NCI-H345 (cell line): Measurements from ENCODE around the gene TMEM207.
"Not testable (repeated sequence)": the region's sequence is repeated elsewhere in the genome, so short reads cannot be mapped to it uniquely, and the experiment has no call there.

Experiments used
- DNase-seq: peaks from one replicate; lab custom pipeline; 2025; lab: John Stamatoyannopoulos, UW

Gene TMEM207

GRCh38 chr3:190449801-190450200 lies at the start of gene TMEM207:
TMEM207 (minus strand) TSS chr3:190449901; CDS start chr3:190449809, 92 bp downstream.
- no peak for DNase-seq

DNA sequence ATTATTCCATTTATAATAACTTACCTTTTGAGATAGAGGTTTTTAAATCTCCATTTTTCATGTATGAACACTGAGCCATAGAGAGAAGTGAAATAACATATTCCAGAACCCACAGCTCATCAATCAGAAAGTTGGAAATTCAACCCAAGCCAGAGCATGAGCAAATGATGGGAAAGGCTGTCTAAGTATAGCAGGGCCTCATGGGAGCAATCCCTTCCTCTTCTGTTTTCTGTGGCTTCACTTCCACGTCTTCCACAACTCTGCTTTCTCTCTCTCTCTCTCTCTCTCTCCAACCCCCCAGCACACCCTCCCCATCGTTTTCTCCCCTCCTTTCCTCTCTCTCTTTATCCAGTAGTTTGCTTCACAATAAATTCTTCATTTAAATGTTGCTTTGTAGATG lies 49.4 kb upstream of the TMEM207 start:
- no peak for DNase-seq

DNA sequence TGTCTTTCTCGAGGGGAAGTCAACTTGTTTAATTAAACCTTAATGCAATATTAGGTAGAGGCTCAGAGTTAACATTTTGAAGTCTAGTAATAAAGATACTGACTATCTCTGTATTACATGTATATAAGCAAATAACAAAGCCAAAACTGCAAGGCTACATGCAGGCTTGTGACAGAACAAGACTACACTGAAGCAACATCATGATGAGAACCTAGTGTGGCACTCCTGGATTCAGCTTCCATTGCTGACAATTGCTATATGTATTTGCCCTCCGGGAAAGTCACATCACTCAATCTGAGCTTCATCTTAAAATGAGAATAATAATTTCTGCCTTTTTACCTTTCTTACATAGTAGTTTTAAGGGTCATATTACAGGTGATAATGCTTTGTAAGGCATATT lies 48.6 kb upstream of the TMEM207 start:
- no peak for DNase-seq

DNA sequence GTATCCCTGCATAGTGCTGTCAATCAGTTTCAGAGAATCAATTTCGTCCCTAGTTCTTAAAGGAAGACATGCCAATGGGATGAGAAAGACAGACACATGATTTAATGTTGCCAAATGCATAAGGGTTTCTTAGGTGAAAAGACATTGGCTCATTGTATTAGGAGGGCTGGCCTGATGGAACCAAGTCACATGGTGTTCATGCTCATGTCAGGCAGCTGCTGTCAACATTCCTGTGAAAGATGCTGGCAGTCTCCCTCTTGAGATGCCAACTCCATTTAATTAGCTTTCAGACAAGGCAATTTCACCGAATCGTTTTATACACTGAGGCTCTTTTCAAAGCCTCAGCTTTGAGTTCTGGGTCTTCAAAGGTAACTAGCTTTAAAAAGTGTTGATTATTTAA lies 48.1 kb upstream of the TMEM207 start:
- DNase-seq = no peak

DNA sequence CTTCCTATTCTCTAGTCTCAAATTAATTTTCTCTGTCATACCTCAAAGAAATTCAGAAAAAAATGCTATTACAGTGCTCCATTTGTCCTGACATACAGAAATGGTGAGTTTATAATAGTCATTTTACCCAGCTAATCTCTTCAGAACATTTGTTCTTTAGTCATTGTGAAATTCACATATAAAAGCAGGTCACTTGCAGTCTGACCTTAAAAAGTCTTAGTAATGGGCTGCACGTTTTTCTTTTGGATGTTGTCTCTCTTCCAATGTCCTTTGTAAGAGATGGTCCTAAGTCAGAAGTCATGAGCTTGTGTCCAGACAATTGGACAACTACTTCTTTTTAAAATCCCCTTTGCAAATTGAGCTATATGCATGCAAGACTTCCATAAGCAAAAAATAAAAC lies 47.2 kb upstream of the TMEM207 start:
- no peak for DNase-seq

GRCh38 chr3:190495796-190496195 lies 46.1 kb upstream of the TMEM207 start:
- no peak for DNase-seq

- no peak for DNase-seq
Observed at GRCh38 chr3:190495354-190495753, 45.7 kb upstream of the TMEM207 start.

DNA sequence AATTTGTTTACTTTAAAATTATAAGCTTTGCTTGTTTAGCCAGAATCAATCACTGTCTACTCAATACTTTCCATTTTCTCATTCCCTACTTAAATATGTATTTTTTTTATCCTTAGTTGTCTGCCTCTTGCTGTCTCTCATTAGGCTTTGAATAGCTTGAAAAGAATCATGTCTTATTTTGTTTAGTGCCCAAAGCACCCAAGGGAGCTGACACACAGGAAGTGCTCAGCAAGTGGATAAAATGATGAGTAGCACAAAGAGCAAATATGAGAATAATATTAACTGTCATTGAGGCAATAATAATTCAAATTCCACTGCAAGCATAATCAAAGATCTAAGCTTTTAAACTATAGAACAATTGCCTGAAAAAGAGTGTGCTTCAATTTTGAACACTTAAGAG lies 45.2 kb upstream of the TMEM207 start:
- no peak for DNase-seq

DNA sequence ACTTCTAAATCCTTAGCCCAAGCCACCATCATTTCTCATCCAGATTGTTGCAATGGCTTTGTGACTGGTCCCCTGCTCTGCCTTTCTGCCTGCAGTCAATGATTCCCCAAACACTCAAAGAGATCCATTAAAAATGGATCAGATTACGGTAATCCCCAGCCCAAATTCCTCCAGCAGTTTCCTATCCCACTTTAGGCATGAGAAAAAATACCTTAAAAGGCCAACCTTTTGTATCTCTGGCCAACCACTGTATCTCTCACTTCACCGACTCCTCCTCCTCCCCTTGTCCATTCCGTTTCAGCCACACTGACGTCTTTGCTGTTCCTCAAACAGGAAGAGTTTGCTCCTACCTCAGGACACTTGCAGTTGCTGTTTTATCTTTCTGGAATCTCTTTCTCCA lies 43.3 kb upstream of the TMEM207 start:
- no peak for DNase-seq

DNA sequence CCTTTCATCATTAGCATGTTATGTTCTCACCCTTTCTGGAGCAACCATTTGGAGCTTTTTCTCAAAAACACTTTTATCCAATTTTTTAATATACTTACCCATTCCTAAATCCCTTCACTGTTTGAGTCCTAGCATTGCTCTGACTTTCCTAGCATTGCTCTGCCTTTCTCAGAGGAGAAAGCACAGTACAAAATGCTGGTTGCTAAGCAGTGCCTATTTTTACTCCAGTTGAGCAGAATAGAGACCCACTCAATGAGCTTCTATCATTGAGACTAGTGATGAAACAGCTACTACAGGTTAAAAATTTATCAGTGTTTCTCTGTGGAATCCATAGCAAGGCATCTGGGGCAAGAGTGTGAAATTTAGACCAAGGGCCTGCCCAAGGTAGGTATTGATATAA lies 42.4 kb upstream of the TMEM207 start:
- DNase-seq = no peak

DNA sequence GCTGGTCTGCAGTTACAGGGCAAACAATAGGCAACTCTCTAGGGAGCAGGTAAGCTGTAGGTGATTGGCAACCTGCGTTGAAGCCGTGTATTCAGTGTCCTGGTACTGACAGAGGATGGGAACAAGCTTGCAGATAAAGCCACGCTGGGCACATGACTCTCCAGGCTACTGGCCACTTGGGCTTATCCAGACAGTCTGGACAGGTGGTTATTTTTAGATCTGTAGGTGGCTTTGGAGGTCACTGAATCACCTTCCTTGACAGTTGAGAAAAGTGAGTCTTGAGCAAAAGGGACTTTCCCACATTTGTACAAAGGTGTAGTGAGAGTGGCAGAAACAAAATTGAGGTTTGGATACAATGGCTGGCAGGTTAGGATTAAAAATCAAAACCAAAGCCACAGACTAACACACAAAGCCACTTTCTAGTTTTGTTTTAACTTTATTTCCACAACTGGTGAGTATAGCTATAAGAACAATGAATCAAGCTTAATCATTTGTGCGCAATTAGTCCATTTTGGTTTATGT lies 41.9 kb upstream of the TMEM207 start:
- DNase-seq = peak; percentile 19

DNA sequence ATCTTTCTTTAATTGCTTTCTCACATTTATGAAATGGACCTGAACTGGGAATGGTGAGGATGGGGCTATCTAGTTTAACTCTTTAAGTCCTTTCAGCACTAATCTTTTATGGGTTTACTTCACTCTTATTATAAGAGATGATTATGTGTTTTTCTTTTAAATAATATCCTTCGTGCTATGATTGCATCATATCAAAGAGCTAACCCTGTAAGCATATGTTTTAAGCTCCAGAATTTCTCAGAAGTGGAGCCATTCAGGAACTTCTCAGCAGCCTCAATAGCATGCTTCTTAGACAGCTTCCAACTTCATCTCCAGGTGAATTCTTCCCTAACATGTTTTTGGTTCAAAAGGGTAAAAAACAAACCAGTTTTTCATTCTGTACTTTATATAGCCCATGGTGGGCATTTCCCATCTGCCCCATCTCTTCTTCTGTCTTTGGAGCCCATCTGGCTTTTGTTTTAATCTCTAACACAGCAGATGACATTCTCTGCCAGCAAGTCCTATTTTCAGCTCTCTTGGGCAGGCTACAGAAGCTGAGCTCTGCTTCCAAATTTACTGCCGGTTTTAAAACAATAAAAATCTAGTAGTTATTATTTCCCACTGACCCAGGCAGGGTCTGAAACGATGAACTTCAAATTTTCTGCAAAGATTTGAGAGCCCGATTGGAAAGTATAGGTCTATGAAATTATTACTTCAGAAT lies 37.4 kb upstream of the TMEM207 start:
- no peak for DNase-seq

DNA sequence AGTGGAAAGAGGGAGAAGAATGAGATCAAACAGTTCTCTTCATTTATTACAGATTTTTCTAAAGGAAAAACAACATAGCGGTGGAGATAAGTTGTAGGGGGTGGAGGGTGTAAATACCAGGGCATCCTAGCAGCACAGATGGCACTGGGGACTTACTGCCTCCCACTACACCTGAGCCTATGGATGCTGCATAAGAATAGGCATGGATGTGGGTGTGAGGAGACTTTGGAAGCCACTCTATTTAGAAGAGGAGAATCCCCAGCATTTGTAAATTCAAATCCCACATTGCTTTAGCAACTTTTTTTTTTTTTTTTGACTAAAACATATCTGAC lies 36.8 kb upstream of the TMEM207 start:
- no peak for DNase-seq

GRCh38 chr3:190485830-190486532 lies 36.3 kb upstream of the TMEM207 start:
- DNase-seq = peak; percentile 37

DNA sequence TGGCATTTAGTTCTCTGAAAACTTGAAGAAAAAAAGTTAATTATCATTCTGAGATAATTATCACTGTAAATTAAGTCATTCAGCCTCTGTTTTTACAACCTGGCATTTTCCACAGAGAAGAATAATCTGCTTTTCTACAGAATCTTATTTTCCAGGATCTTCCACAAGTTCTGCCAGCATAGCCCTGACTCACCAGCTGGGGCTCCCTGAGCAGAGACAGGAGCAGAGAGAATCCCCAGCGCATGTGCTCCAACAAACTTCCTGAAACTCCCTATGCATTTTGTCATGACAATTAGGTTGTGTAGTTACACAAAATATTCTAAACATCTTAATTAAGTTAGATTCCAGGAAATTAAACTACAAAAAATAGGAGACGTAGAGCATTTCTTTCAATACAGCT lies 32.1 kb upstream of the TMEM207 start:
- no peak for DNase-seq

DNA sequence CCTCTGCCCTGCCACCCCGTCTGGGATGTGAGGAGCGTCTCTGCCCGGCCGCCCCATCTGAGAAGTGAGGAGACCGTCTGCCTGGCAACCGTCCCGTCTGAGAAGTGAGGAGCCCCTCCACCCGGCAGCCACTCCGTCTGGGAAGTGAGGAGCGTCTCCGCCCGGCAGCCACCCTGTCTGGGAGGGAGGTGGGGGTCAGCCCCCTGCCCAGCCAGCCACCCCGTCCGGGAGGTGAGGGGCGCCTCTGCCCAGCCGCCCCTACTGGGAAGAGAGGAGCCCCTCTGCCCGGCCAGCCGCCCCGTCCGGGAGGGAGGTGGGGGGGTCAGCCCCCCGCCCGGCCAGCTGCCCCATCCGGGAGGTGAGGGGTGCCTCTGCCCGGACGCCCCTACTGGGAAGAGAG lies 23.6 kb upstream of the TMEM207 start:
- DNase-seq = not testable (repeated sequence)

GRCh38 chr3:190467922-190468321 lies 18.2 kb upstream of the TMEM207 start:
- DNase-seq = no peak

DNA sequence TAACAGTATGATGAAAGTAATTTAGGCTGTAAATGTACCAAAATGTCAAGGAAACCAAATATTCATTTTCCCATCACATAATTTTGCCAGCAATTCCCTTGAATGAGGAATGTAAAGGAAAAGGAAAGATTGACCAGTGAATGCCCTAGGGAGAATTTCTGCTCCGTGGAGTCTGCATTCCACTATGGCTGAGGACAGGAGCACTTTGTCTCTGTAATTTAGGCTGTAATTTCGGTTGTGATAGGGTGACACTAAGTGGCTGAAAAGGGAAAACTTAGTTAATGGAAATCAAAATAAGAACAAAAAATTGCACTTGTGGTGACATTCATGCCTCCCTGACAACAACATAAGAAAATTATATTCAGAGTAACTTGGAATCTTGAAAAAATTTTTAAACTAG lies 8.3 kb upstream of the TMEM207 start:
- no peak for DNase-seq

DNA sequence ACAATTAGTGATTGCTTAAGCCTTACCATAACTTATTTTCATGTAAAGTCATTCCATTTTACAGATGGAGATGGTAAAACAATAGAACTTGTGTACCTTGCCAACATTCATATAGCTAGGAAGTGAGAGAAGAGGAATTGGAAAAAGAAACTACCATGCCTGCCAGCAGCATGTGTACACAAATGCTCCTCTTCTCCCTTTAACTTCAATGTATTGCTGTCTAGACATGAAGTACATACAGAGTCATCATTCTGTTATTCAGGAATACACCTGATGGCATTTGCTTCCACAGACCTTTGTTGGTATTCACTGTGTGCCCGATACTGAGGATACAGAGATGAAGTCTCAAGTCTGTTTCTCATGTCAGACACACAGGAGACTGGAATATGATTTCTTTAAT lies 7.1 kb upstream of the TMEM207 start:
- no peak for DNase-seq

- no peak for DNase-seq
Observed at GRCh38 chr3:190455828-190456227, 6.1 kb upstream of the TMEM207 start.

DNA sequence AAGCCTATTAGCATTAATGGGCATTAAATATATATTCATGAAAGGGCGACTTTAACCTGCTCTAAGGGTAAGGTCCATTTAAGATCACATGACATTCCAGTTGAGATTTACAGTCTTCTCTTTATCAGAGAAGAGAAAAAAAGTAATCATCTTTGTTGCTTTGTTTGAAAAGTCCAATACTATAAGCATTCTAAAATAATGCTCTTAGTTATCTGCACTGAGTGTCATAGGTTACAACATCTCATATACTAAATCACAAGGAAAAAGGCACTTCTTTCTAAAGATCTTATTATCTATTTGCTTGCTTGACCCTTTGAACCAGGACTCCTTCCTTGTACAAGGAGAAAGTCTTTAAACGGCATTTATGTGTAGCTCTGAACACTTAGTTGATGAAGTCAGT lies 1.4 kb downstream of the TMEM207 start:
- no peak for DNase-seq

DNA sequence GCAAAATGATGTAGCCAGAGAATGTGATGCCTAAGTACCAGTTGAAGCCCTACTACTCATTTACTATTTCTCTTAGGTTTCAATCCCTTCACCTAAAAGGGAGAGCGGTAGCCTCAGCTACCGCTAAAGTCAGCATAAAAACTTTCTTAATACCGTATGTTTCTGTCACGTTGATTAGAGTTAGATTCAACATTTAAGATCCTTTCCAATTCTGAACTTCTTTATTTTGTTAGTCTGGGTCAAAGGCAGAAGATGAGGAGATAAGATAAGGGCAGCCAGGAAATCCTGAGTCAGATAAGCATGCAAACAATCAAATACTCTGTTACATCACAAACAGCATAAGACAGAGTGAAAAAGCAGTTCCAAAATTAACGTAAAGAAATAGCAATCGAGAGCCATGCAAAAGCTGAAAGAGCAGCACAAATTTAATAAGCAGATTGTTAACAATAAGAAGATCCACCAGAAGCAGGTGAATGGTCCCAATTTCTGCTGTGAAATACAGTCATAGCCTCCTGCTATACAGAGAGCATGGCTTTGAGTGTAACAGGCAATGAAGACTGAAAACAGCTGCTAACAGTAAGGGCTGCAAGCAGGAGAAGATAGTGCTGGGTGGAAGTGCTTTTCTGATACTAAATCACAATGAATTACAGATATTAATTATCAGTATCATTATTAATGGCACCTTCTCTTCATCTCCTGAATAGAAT lies 3.0 kb downstream of the TMEM207 start:
- DNase-seq = no peak

- DNase-seq = no peak
Observed at GRCh38 chr3:190444576-190445145, 5.0 kb downstream of the TMEM207 start.
